NCI-H2196 (cell line): Measurements from ENCODE around the gene DCP2.

ENCODE experiments used
- DNase-seq: peaks from one replicate; lab custom pipeline; 2025; ENCODE audit not compliant: unreplicated experiment; lab: John Stamatoyannopoulos, UW

DCP2 gene

GRCh38 chr5:113062869-113063508 is 86.4 kb downstream of the DCP2 start:
- no peak for DNase-seq

GRCh38 chr5:113063927-113064326 is 87.3 kb downstream of the DCP2 start:
- no peak for DNase-seq

GRCh38 chr5:113064806-113065205 is 88.2 kb downstream of the DCP2 start:
- no peak for DNase-seq

- no peak for DNase-seq
These were observed 89.0 kb downstream of the DCP2 start for GRCh38 chr5:113065626-113066025.

DNA sequence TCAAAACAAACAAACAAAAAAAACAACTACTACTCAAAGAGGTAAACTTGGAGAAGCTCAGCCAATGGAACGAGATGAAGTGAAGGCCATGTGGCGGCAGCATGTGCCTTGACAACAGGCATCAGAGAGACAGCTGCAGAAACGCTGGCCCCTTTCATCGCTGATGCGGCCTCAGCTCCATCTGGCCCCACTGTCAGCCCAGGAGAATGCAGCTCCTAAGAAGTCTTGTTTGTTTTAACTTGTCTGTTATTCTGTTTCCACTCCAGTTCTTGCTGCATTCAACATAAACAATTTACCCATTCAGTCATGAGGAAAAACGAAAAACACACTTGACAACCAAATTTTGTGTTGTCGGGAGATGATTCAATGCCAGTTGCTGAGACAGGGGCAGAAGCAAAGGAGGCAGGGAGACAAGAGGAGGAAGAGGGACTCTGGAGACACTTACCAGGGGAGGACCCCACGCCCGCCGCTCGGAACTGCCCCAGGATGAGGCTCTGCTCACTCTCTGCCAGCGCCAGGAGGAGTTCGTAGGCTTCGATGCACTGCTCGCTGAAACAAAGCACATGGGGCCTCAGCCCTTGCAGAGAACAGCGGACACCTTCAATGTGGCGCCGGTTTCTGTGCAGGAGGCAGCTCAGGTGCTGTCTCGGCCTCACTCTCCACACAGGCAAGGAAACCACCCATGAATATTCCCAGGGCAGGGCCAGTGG is 91.2 kb downstream of the DCP2 start:
- DNase-seq = no peak

DNA sequence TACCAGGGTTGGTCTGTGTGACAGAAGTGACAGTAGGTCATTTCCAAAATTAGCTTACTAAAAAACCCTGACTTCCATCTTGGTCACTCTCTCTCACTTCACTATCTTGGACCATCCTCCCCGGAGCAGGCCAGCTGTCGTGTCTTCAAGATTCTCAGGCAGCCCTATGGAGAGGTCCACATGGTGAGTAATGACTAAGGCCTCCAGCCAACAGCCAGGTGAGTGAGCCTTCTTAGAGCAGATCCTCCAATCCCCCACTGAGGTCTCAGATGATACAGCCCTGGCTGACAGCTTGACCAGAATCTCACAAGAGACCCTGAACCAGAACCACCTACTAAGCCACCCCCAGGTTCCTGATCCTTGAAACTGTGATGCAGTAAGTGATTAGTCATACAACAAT is 92.0 kb downstream of the DCP2 start:
- no peak for DNase-seq
